ENCODE measurements around the gene PTPRN2.

The PTPRN2 gene

GRCh38 chr7:158602905-158603772 is 15.5 kb upstream of the PTPRN2 start:
- DNase-seq (ENCODE audit: low read depth in 1 of 2, low spot score in 1 of 2): no peak

DNA sequence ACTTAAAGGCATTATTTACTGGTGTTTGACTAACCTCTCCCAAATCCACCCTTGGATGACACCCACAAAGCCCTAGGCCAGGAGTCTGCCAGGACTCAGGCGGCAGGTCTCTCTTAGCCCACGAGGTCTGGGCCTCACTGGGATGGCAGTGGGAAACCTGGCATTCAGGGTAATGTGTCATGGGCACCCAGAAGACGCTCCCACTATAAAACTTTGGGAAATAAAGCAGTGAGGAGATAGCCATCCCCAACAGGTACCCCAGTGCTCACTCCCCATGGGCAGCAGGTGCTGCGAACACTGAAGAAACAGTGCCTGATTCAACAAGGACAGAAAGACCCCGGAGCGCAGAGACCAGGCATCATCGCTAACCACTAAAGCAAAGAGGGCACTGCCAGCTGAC is 14.4 kb upstream of the PTPRN2 start:
- no peak for DNase-seq (ENCODE audit: low read depth in 1 of 2, low spot score in 1 of 2)

DNA sequence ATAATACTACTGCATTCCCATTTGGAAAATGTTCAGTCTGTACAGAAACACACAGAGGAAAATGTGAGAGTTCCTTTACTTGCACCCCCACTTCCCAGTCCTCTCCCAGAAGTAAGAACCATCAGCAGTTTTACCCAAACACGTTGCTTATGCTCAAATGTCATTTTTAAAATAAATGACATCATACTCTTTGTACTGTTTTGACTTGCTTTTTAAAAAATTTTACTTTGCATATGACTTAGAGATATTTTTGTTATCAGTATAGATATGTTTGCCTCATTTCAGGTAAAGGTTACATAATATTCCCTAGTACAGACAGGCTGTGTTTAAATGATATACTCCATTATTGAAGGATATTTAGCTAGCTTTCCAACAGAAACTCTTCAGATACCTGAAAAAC is 13.5 kb upstream of the PTPRN2 start:
- DNase-seq (ENCODE audit: low read depth in 1 of 2, low spot score in 1 of 2): no peak

DNA sequence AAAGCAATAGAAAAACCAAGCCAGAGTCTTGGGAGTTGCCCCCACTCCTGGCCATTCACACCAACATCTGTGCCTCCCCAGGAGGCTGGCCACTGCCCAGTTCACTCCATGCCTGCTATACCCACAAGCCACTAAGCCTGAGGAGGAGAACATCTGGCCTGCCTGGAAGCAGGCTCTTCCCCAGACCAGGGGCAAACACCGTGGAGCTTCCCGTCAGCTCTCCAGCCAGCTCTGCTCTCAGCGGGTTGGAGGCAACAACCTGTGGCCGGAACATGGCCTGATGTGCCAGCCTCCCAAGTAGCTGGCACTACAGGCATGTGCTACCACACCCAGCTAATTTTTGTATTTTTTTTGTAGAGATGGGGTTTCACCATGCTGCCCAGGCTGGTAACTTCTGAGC is 9.1 kb upstream of the PTPRN2 start:
- no peak for DNase-seq (ENCODE audit: low read depth in 1 of 2, low spot score in 1 of 2)

- DNase-seq (ENCODE audit: low read depth in 1 of 2, low spot score in 1 of 2): no peak
These were observed 8.7 kb upstream of the PTPRN2 start for GRCh38 chr7:158596309-158596708.

DNA sequence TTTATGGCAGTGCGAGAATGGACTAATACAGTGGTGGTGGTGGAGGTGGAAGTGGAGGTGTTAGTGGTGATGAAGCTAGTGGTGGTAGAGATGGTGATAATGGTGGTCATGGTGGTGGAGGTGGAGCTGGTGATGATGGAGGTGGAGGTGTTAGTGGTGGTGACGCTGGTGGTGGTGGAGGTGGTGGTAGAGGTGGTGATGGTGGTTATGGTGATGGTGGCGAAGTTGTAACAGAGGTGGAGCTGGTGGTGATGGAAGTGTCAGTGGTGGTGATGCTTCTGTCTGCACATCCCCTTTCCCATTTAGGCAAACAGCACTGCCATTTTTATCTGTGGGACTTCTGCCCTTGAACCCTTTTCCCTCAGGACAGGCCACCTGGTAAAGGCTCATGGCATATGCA is 7.4 kb upstream of the PTPRN2 start:
- no peak for DNase-seq (ENCODE audit: low read depth in 1 of 2, low spot score in 1 of 2)

DNA sequence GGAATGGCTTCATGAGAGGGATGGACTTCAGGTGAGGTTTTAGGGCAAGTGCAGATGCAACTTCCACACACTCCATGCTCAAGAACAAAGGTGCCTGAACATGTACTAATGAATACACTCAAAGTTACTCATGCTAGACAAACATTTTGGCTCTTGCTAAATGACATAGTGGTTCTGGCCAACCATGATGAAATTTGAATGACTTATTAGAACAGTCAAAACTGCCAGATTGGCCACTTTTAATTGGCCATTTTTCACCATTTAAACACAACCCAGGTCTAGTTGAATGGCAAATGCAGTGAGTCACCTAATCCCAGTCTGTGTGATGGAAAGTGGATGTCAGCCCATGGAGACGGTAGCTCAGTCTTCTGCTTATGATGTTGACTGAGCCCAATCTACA is 4.9 kb upstream of the PTPRN2 start:
- no peak for DNase-seq (ENCODE audit: low read depth in 1 of 2, low spot score in 1 of 2)

DNA sequence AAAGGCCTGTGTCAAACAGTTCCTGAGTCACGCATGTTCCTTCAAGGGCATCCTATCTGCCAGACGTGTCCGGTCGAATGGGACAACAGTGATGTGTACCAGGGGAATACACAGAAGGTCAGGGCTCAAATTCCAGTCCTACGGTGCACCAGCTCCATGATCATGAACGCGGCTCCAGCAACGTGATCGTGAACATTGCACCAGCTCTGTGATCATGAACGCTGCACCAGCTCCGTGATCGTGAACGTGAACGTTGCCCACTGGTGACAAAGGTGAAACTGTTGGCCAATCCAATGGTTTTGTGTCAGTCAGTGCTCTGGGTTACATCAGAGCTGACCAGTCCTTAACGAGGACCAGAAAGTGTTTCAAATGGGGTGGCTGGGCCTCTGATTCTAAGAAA is 4.3 kb upstream of the PTPRN2 start:
- no peak for DNase-seq (ENCODE audit: low read depth in 1 of 2, low spot score in 1 of 2)

- no peak for DNase-seq (ENCODE audit: low read depth in 1 of 2, low spot score in 1 of 2)
These were observed 2.5 kb upstream of the PTPRN2 start for GRCh38 chr7:158590181-158590530.

DNA sequence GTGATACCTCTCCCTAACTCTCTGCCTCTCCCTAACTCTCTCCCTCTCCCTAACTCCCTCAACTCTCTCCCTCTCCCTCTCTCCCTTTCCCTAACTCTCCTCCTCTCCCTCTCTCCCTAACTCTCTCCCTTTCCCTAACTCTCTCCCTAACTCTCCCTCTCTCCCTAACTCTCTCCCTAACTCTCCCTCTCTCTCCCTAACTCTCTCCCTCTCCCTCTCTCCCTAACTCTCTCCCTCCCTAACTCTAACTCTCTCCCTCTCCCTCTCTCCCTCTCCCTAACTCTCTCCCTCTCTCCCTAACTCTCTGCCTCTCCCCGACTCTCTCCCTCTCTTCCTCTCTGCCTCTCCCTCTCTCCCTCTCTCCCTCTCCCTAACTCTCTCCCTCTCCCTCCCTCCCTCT is 2.0 kb upstream of the PTPRN2 start:
- DNase-seq (ENCODE audit: low read depth in 1 of 2, low spot score in 1 of 2): no peak

- DNase-seq (ENCODE audit: low read depth in 1 of 2, low spot score in 1 of 2): no peak
These were observed 1.3 kb upstream of the PTPRN2 start for GRCh38 chr7:158588878-158589442.

DNA sequence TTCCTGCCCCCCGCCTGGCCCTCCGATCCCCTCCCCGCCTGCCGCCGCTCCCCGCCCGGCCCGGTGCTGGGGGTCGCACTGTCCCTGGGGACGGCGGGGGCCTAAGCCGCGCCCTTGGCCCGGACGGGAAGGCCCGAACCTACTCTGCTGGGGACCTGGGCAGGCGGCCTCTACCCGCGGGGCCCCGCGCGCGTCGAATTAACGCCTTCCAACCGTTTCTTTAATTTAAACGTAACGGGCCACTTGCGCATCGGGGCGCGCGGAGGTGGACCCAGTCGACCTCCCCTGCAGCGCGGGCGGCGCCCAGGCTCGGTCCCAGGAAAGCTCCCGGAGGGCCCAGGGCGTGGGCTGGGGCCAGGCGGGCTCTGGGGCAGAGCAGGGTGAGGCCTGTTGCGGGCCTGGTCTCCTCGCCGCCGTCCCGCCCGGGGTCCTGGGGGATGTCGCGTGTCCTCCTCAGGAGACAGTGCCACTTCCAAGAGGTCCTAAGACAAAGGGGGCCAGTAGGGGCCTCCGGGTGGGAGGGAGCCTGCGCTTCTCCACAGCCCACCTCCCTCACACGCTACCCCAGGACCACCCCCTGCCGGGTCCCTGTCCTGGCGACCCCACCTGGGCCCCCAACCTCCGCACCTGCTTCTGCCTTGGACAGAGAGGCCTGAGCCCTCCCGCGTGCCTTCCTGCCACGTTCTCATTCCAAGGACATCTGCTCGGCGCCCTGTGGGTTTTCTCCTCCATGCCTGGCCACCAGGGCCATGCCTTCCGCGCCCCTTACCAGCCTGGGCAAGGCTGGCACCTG is 658 bp upstream of the PTPRN2 start:
- no peak for DNase-seq (ENCODE audit: low read depth in 1 of 2, low spot score in 1 of 2)

GRCh38 chr7:158586499-158587161 is 993 bp downstream of the PTPRN2 start:
- DNase-seq (ENCODE audit: low read depth in 1 of 2, low spot score in 1 of 2): no peak

DNA sequence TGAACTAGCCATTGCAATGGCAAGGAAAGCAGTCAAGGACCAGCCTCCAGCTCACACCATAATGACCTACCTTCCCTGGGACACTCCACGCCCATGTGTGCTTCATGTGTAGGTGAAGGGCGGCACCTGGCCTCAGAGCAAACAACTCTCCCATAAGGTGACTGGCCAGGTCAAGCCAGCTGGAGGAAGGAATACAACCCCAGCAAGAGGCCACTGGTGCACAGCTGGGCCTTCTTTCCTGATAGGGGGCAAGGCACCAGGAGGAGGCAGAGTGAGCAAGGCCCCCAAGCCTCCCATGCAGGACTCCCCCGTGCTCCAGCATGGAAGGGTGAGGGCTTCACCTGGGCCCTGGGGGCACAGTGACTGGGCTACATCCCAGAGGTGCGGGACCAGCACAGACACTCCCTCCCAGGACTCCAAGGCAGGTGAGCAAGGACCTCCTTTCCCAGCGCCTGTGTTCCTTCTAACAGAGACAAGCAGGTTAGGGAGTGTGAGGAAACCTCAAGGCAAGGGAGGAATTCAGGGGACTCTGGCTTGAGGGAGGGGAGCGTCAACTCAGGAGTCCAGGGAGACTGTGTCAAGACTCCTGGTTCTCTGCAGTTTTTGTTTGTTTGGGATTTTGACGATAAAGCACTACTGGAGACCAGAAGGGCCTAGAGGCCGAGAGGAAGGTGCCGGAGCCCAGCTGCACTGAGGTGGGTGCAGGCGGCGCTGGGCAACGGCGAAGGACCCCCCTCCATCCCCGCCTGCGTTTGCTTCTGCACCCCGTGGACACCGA is 1.7 kb downstream of the PTPRN2 start:
- DNase-seq (ENCODE audit: low read depth in 1 of 2, low spot score in 1 of 2): no peak

- no peak for DNase-seq (ENCODE audit: low read depth in 1 of 2, low spot score in 1 of 2)
These were observed 3.2 kb downstream of the PTPRN2 start for GRCh38 chr7:158584407-158584806.

GRCh38 chr7:158583810-158584209 is 3.8 kb downstream of the PTPRN2 start:
- DNase-seq (ENCODE audit: low read depth in 1 of 2, low spot score in 1 of 2): no peak

GRCh38 chr7:158583143-158583542 is 4.5 kb downstream of the PTPRN2 start:
- no peak for DNase-seq (ENCODE audit: low read depth in 1 of 2, low spot score in 1 of 2)

- DNase-seq (ENCODE audit: low read depth in 1 of 2, low spot score in 1 of 2): no peak
These were observed 5.5 kb downstream of the PTPRN2 start for GRCh38 chr7:158582089-158582456.

GRCh38 chr7:158581440-158582088 is 6.1 kb downstream of the PTPRN2 start:
- DNase-seq (ENCODE audit: low read depth in 1 of 2, low spot score in 1 of 2): no peak
